IMR-90 (cell line): ENCODE measurements around the gene OR2W3. TPM values are rescaled to one million over a fixed set of nuclear protein-coding genes. Genes with fewer than 3 reads are reported as not detected.

Source experiments
- ATAC-seq: fragments of 200-7000 bp; cut with Tn5 transposase; 2 replicates; pipeline ENCODE4 v1.9.1; 2020; ENCODE audit warnings: low read depth, mild to moderate bottlenecking, moderate library complexity
- BruUV-seq: library from RNA; stranded (reverse); fragments of 400-500 nt; replicated peaks from 2 replicates; lab custom pipeline; 2021; lab: Mats Ljungman, UMichigan
- CTCF ChIA-PET: fragments of 300-600 bp; formaldehyde crosslinking; extraction: SDS; loops from one replicate; lab custom pipeline; 2021; ENCODE audit warnings: antibody characterized with exemption; lab: Yijun Ruan, JAX
- POLR2A ChIA-PET: fragments of 300-600 bp; sonication (Branson Sonifier 250); formaldehyde crosslinking; loops from one replicate; lab custom pipeline; 2022; ENCODE audit warnings: antibody characterized with exemption; ENCODE audit not compliant: unreplicated experiment; lab: Charles Lee
- DNase-seq: peaks from one replicate; pipeline ENCODE4 v3.0.0; 2013
- H2AFZ ChIP-seq: replicated peaks from 2 replicates; pipeline ENCODE3; 2013; ENCODE audit warnings: low read length, mild to moderate bottlenecking; ENCODE audit not compliant: poor library complexity
- H2AK5ac ChIP-seq: 2 replicates; pipeline ENCODE4 v1.6.1; 2013; ENCODE audit warnings: low read depth, low read length, inconsistent platforms
- H2AK9ac ChIP-seq: replicated peaks from 2 replicates; pipeline ENCODE3; 2013; ENCODE audit warnings: mild to moderate bottlenecking, low read depth, low read length, moderate library complexity; ENCODE audit not compliant: poor library complexity
- H2BK120ac ChIP-seq: 2 replicates; pipeline ENCODE4 v1.6.1; 2013; ENCODE audit warnings: low read depth, low read length, inconsistent platforms
- H2BK15ac ChIP-seq: 3 replicates; pipeline ENCODE4 v1.6.1; 2013; ENCODE audit warnings: low read depth, low read length, inconsistent platforms
- H2BK20ac ChIP-seq: 2 replicates; pipeline ENCODE4 v1.6.1; 2013; ENCODE audit warnings: low read depth, mild to moderate bottlenecking, inconsistent platforms, low read length, moderate library complexity
- H2BK5ac ChIP-seq: 2 replicates; pipeline ENCODE4 v1.6.1; 2013; ENCODE audit warnings: mild to moderate bottlenecking, low read depth, low read length, inconsistent platforms; ENCODE audit not compliant: poor library complexity, severe bottlenecking
- H3K14ac ChIP-seq: replicated peaks from 2 replicates; pipeline ENCODE4 v1.6.1; 2013; ENCODE audit warnings: low read depth, low read length, inconsistent platforms
- H3K18ac ChIP-seq: 2 replicates; pipeline ENCODE4 v1.6.1; 2013; ENCODE audit warnings: low read depth, low read length, control low read depth
- H3K23ac ChIP-seq: 2 replicates; pipeline ENCODE4 v1.6.1; 2013; ENCODE audit warnings: low read depth, low read length, inconsistent platforms
- H3K27ac ChIP-seq: 2 replicates; pipeline ENCODE4 v1.5.1; 2013; ENCODE audit warnings: mild to moderate bottlenecking, control low read depth, low read length; ENCODE audit not compliant: insufficient read depth
- H3K27me3 ChIP-seq: 2 replicates; pipeline ENCODE4 v1.6.1; 2013; ENCODE audit warnings: low read length; ENCODE audit not compliant: control insufficient read depth, insufficient read depth
- H3K36me3 ChIP-seq: 2 replicates; pipeline ENCODE4 v1.6.1; 2013; ENCODE audit warnings: low read length, mixed read lengths; ENCODE audit not compliant: control insufficient read depth, insufficient read depth
- H3K4ac ChIP-seq: 2 replicates; pipeline ENCODE4 v1.6.1; 2013; ENCODE audit warnings: low read depth, low read length, inconsistent platforms
- H3K4me1 ChIP-seq: 2 replicates; pipeline ENCODE4 v1.6.1; 2013; ENCODE audit warnings: low read length, mixed read lengths; ENCODE audit not compliant: control insufficient read depth, insufficient read depth
- H3K4me2 ChIP-seq: 2 replicates; pipeline ENCODE4 v1.6.1; 2013; ENCODE audit warnings: low read depth, mild to moderate bottlenecking, control low read depth, low read length, moderate library complexity
- H3K4me3 ChIP-seq: 2 replicates; pipeline ENCODE4 v1.5.1; 2013; ENCODE audit warnings: low read depth, mild to moderate bottlenecking, control low read depth, low read length, moderate library complexity; ENCODE audit not compliant: insufficient read depth
- H3K56ac ChIP-seq: 2 replicates; pipeline ENCODE4 v1.6.1; 2013; ENCODE audit warnings: low read length, inconsistent platforms; ENCODE audit not compliant: insufficient read depth; ENCODE audit errors: extremely low read depth
- H3K79me1 ChIP-seq, 2 experiments: 2 replicates each; pipeline ENCODE4 v1.6.1; 2013; ENCODE audit warnings: low read length in 2 of 2, inconsistent platforms in 1 of 2, low read depth in 1 of 2
- H3K9ac ChIP-seq: 2 replicates; pipeline ENCODE4 v1.6.1; 2013; ENCODE audit warnings: low read depth, low read length, control low read depth
- H3K9me1 ChIP-seq: 2 replicates; pipeline ENCODE4 v1.6.1; 2013; ENCODE audit warnings: low read length, inconsistent platforms; ENCODE audit not compliant: insufficient read depth
- H3K9me3 ChIP-seq: 2 replicates; pipeline ENCODE4 v1.6.1; 2013; ENCODE audit warnings: low read length; ENCODE audit not compliant: control insufficient read depth, insufficient read depth
- H4K20me1 ChIP-seq: 2 replicates; pipeline ENCODE4 v1.6.1; 2013; ENCODE audit warnings: low read length, inconsistent platforms; ENCODE audit not compliant: insufficient read depth
- H4K5ac ChIP-seq: 2 replicates; pipeline ENCODE4 v1.6.1; 2013; ENCODE audit warnings: mild to moderate bottlenecking, low read depth, low read length, control low read depth
- H4K8ac ChIP-seq, 2 experiments: 2 replicates each; pipeline ENCODE4 v1.6.1; 2013; ENCODE audit warnings: low read depth in 2 of 2, low read length in 2 of 2, control low read depth in 1 of 2, inconsistent platforms in 1 of 2
- H4K91ac ChIP-seq: 2 replicates; pipeline ENCODE4 v1.6.1; 2013; ENCODE audit warnings: low read depth, low read length, inconsistent platforms; ENCODE audit not compliant: insufficient read depth
- BHLHE40 ChIP-seq: fragments of 150-350 bp; IDR thresholded peaks from 2 replicates; pipeline ENCODE4 v1.6.1; 2016; ENCODE audit warnings: mild to moderate bottlenecking, low read depth, low read length
- CEBPB ChIP-seq: IDR thresholded peaks from 2 replicates; pipeline ENCODE4 v1.6.1; 2012; ENCODE audit warnings: low read depth, low read length, improper control_type of control experiment
- CHD1 ChIP-seq: IDR thresholded peaks from 2 replicates; pipeline ENCODE4 v1.6.1; 2012; ENCODE audit warnings: low read depth, low read length, improper control_type of control experiment
- CTCF ChIP-seq: conservative IDR thresholded peaks from 2 replicates; pipeline ENCODE4 v1.5.1; 2012; ENCODE audit warnings: mild to moderate bottlenecking, low read depth, low read length, improper control_type of control experiment
- ELK1 ChIP-seq: fragments of 150-350 bp; IDR thresholded peaks from 2 replicates; pipeline ENCODE4 v1.6.1; 2016; ENCODE audit warnings: low read depth, mild to moderate bottlenecking, low read length, moderate library complexity, borderline replicate concordance
- FOS ChIP-seq: fragments of 150-350 bp; IDR thresholded peaks from 2 replicates; pipeline ENCODE4 v1.6.1; 2016; ENCODE audit warnings: low read depth, low read length
- MAZ ChIP-seq: IDR thresholded peaks from 2 replicates; pipeline ENCODE4 v1.6.1; 2012; ENCODE audit warnings: low read depth, mild to moderate bottlenecking, low read length, improper control_type of control experiment, moderate library complexity, borderline replicate concordance
- MXI1 ChIP-seq: IDR thresholded peaks from 2 replicates; pipeline ENCODE4 v1.6.1; 2012; ENCODE audit warnings: low read depth, mild to moderate bottlenecking, low read length, moderate library complexity, borderline replicate concordance
- POLR2A ChIP-seq: IDR thresholded peaks from 2 replicates; pipeline ENCODE4 v1.6.1; 2012; ENCODE audit warnings: mild to moderate bottlenecking, low read depth, low read length
- RAD21 ChIP-seq: IDR thresholded peaks from 2 replicates; pipeline ENCODE4 v1.6.1; 2012; ENCODE audit warnings: low read length, improper control_type of control experiment
- RCOR1 ChIP-seq: IDR thresholded peaks from 2 replicates; pipeline ENCODE4 v1.6.1; 2012; ENCODE audit warnings: mild to moderate bottlenecking, low read length, improper control_type of control experiment; ENCODE audit not compliant: insufficient replicate concordance
- RFX5 ChIP-seq: IDR thresholded peaks from 2 replicates; pipeline ENCODE4 v1.8.0; 2012; ENCODE audit warnings: low read depth, mild to moderate bottlenecking, low read length, moderate library complexity
- SMC3 ChIP-seq: fragments of 150-350 bp; IDR thresholded peaks from 2 replicates; pipeline ENCODE4 v1.6.1; 2016; ENCODE audit warnings: low read depth, mild to moderate bottlenecking, antibody characterized with exemption, low read length, moderate library complexity
- WGBS, 2 experiments: methylation state at CpG; one replicate each; pipeline versions ENCODE4 v1.1.5 to v1.1.7; 2013; ENCODE audit warnings: missing lambda C conversion rate in 2 of 2; ENCODE audit not compliant: insufficient read length in 1 of 2; ENCODE audit errors: extremely low coverage in 2 of 2; 5-methylcytosine and 5-hydroxymethylcytosine counted together
- dilution Hi-C: fragments of 300-500 bp; cut with HindIII; formaldehyde crosslinking; loops from one replicate; pipeline ENCODE4 v1.14.3; 2018; ENCODE audit warnings: low sequenced_read_pairs; ENCODE audit not compliant: unreplicated experiment
- in situ Hi-C: fragments of 300-500 bp; cut with MboI; formaldehyde crosslinking; loops from 3 replicates; pipeline ENCODE4 v1.14.3; 2019; ENCODE audit warnings: low sequenced_read_pairs, inconsistent platforms, mixed read lengths
- intact Hi-C: fragments of 100-400 bp; cut with micrococcal nuclease; formaldehyde crosslinking; loops from 2 replicates; pipeline ENCODE4 v1.10.0; 2022
- polyA plus RNA-seq, 3 experiments: library from polyadenylated mRNA; depleted of rRNA; stranded (reverse); fragments of >200 nt; gene quantifications; 2 replicates each; pipeline ENCODE4 v1.2.3, GENCODE V29; 2012; ENCODE audit warnings: low replicate concordance in 1 of 3
- total RNA-seq: library from RNA; depleted of rRNA; stranded (reverse); fragments of >200 nt; gene quantifications from 2 replicates; pipeline ENCODE4 v1.2.3, GENCODE V29; 2012

Gene OR2W3
- total and polyA plus RNA-seq, 2 of the 4 experiments (the other 2 are of a cell fraction), result 0.54 to 0.63 TPM

GRCh38 chr1:247895976-247896375 is 589 bp downstream of the OR2W3 start:
- no peak overlapping the region for H3K4me3 ChIP-seq
- dilution Hi-C loops (no loop called here), in situ Hi-C loops (no loop called here), intact Hi-C loops (no loop called here)
- H4K8ac ChIP-seq, result no peak overlapping the region
- H2BK120ac ChIP-seq, result no peak overlapping the region
- no peak overlapping the region for H4K5ac ChIP-seq
- H2BK15ac ChIP-seq, result no peak overlapping the region
- no peak overlapping the region for H3K14ac ChIP-seq
- no peaks in the 10 kb centered on the region for H3K36me3 ChIP-seq
- ChIA-PET POLR2A (no interaction called here), CTCF (no interaction called here)
- DNase-seq (no peak), ATAC-seq (no peak)
- H3K4ac ChIP-seq, result no peak overlapping the region
- no TSS peak for BruUV-seq
- no peaks in the 10 kb centered on the region for H3K27me3 ChIP-seq
- peaks cover 5% of the 10 kb centered on the region; the same call in 1 of the 2 replicates for H3K9me3 ChIP-seq
- H2AK9ac ChIP-seq, result no peak overlapping the region
- no peak overlapping the region for H3K4me2 ChIP-seq
- no peak for TF ChIP-seq RAD21
- TF ChIP-seq RCOR1, result no peak
- TF ChIP-seq MAZ, result no peak
- no peak for TF ChIP-seq MXI1
- TF ChIP-seq FOS, result no peak
- TF ChIP-seq POLR2A, result no peak
- TF ChIP-seq RFX5, result no peak
- no peak for TF ChIP-seq CHD1
- TF ChIP-seq CTCF, result no peak
- no peak for TF ChIP-seq SMC3
- no peak for TF ChIP-seq BHLHE40
- no peak for TF ChIP-seq CEBPB
- no peak for TF ChIP-seq ELK1
- H2AFZ ChIP-seq, result no peak overlapping the region
- no peak overlapping the region for H3K23ac ChIP-seq
- no peaks in the 10 kb centered on the region for H3K79me1 ChIP-seq
- no peak overlapping the region for H3K27ac ChIP-seq
- H2AK5ac ChIP-seq, result no peak overlapping the region
- WGBS, 2 experiments, result 77% methylated on average over 5 of the region's 14 CpGs; no CpG with 5 or more reads in 1 of the 2 experiments
- H2BK5ac ChIP-seq, result no peak overlapping the region
- H3K4me1 ChIP-seq, result no peaks in the 10 kb centered on the region
- H3K9ac ChIP-seq, result no peak overlapping the region
- H3K9me1 ChIP-seq, result no peaks in the 10 kb centered on the region
- H4K20me1 ChIP-seq, result no peaks in the 10 kb centered on the region
- H2BK20ac ChIP-seq, result no peak overlapping the region
- H4K91ac ChIP-seq, result no peak overlapping the region
- H3K56ac ChIP-seq, result no peak overlapping the region
- H3K18ac ChIP-seq, result no peak overlapping the region
